Brain pericyte (primary cell): ENCODE measurements around the gene CACNB1.

Experiments
- DNase-seq: peaks from one replicate; pipeline ENCODE4 v3.0.0-alpha.2; 2012; ENCODE audit warnings: low read depth, low spot score

Gene CACNB1

GRCh38 chr17:39197380-39198185 is at the start of gene CACNB1:
Gene CACNB1 (minus strand): TSS chr17:39197669. CDS start chr17:39197495, 174 bp downstream.
- DNase-seq: no peak

- DNase-seq: no peak
Observed at GRCh38 chr17:39246274-39246673, 48.8 kb upstream of the CACNB1 start.

- DNase-seq: peak; percentile 55
Observed at GRCh38 chr17:39244600-39245570, 47.4 kb upstream of the CACNB1 start.

- no peak for DNase-seq
Observed at GRCh38 chr17:39244016-39244599, 46.6 kb upstream of the CACNB1 start.

GRCh38 chr17:39243155-39243554 is 45.7 kb upstream of the CACNB1 start:
- DNase-seq: no peak

- no peak for DNase-seq
Observed at GRCh38 chr17:39240631-39241030, 43.2 kb upstream of the CACNB1 start.

- DNase-seq: no peak
Observed at GRCh38 chr17:39239640-39240314, 42.3 kb upstream of the CACNB1 start.

GRCh38 chr17:39238311-39238972 is 41.0 kb upstream of the CACNB1 start:
- no peak for DNase-seq

GRCh38 chr17:39237586-39237985 is 40.1 kb upstream of the CACNB1 start:
- DNase-seq: no peak

GRCh38 chr17:39236981-39237441 is 39.5 kb upstream of the CACNB1 start:
- no peak for DNase-seq

GRCh38 chr17:39236450-39236927 is 39.0 kb upstream of the CACNB1 start:
- no peak for DNase-seq

GRCh38 chr17:39235555-39236449 is 38.3 kb upstream of the CACNB1 start:
- DNase-seq: no peak

- no peak for DNase-seq
Observed at GRCh38 chr17:39231591-39232551, 34.4 kb upstream of the CACNB1 start.

- DNase-seq: no peak
Observed at GRCh38 chr17:39231091-39231561, 33.7 kb upstream of the CACNB1 start.

GRCh38 chr17:39230361-39230760 is 32.9 kb upstream of the CACNB1 start:
- DNase-seq: no peak

GRCh38 chr17:39229274-39229913 is 31.9 kb upstream of the CACNB1 start:
- DNase-seq: no peak

GRCh38 chr17:39227364-39227919 is 30.0 kb upstream of the CACNB1 start:
- no peak for DNase-seq
